GM23338 (cell line): ENCODE measurements around the gene SGCG. TPM values are rescaled to one million over a fixed set of nuclear protein-coding genes. Genes with fewer than 3 reads are reported as not detected.

Source experiments
- ATAC-seq: fragments of 200-7000 bp; cut with Tn5 transposase; 3 replicates; pipeline ENCODE4 v1.9.1; 2020
- DNase-seq: peaks from one replicate; pipeline ENCODE4 v3.0.0-alpha.2; 2015; ENCODE audit warnings: low spot score
- H2AFZ ChIP-seq: fragments of 200-600 bp; sonication (generic); 2 replicates; pipeline ENCODE4 v1.8.0; 2016; ENCODE audit warnings: antibody characterized with exemption, mild to moderate bottlenecking, moderate library complexity
- H3F3A ChIP-seq: fragments of 200-600 bp; sonication (generic); replicated peaks from 2 replicates; pipeline ENCODE4 v1.8.0; 2017; ENCODE audit warnings: antibody characterized with exemption, mixed run types, low read depth
- H3K27ac ChIP-seq: fragments of 200-600 bp; sonication (generic); 2 replicates; pipeline ENCODE4 v1.6.1; 2016; ENCODE audit warnings: low read depth
- H3K27me3 ChIP-seq: fragments of 200-600 bp; sonication (generic); 2 replicates; pipeline ENCODE4 v1.8.0; 2016; ENCODE audit warnings: mild to moderate bottlenecking, mixed run types, moderate library complexity; ENCODE audit not compliant: insufficient read depth
- H3K36me3 ChIP-seq: fragments of 200-600 bp; sonication (generic); 2 replicates; pipeline ENCODE4 v1.8.0; 2016; ENCODE audit warnings: mild to moderate bottlenecking; ENCODE audit not compliant: insufficient read depth
- H3K4me1 ChIP-seq: fragments of 200-600 bp; sonication (generic); 2 replicates; pipeline ENCODE4 v1.8.0; 2016; ENCODE audit warnings: mild to moderate bottlenecking, moderate library complexity; ENCODE audit not compliant: insufficient read depth
- H3K4me2 ChIP-seq: fragments of 200-600 bp; sonication (generic); 2 replicates; pipeline ENCODE4 v1.7.1; 2017; ENCODE audit warnings: mixed run types
- H3K4me3 ChIP-seq: fragments of 200-600 bp; sonication (generic); 2 replicates; pipeline ENCODE4 v1.6.1; 2016; ENCODE audit warnings: mixed run types
- H3K79me2 ChIP-seq: fragments of 200-600 bp; sonication (generic); replicated peaks from 2 replicates; pipeline ENCODE4 v1.8.0; 2017; ENCODE audit warnings: mild to moderate bottlenecking; ENCODE audit not compliant: insufficient read depth
- H3K9me2 ChIP-seq: fragments of 200-600 bp; sonication (generic); 2 replicates; pipeline ENCODE4 v1.8.0; 2017; ENCODE audit not compliant: insufficient read depth
- H4K20me1 ChIP-seq: fragments of 200-600 bp; sonication (generic); replicated peaks from 2 replicates; pipeline ENCODE4 v1.8.0; 2017; ENCODE audit warnings: mild to moderate bottlenecking; ENCODE audit not compliant: insufficient read depth
- H3K27ac Mint-ChIP-seq: 2 replicates; pipeline ENCODE4 v1.8.0; 2020; ENCODE audit warnings: inconsistent platforms, mild to moderate bottlenecking, moderate library complexity, mixed read lengths
- H3K27me3 Mint-ChIP-seq: 3 replicates; pipeline ENCODE4 v1.8.0; 2022; ENCODE audit warnings: low read depth, mild to moderate bottlenecking, moderate library complexity, mixed read lengths, inconsistent platforms; ENCODE audit not compliant: insufficient read depth, poor library complexity
- H3K36me3 Mint-ChIP-seq: 3 replicates; pipeline ENCODE4 v1.8.0; 2021; ENCODE audit warnings: low read depth, mild to moderate bottlenecking, inconsistent platforms, moderate library complexity, mixed read lengths
- H3K4me1 Mint-ChIP-seq: 3 replicates; pipeline ENCODE4 v1.8.0; 2020; ENCODE audit warnings: mild to moderate bottlenecking, inconsistent platforms, mixed read lengths
- H3K4me3 Mint-ChIP-seq: 3 replicates; pipeline ENCODE4 v1.8.0; 2021; ENCODE audit warnings: moderate library complexity, mild to moderate bottlenecking, inconsistent platforms, mixed read lengths
- H3K9me3 Mint-ChIP-seq: 3 replicates; pipeline ENCODE4 v1.8.0; 2020; ENCODE audit warnings: moderate library complexity, mild to moderate bottlenecking, inconsistent platforms, mixed read lengths
- CREB1 ChIP-seq: fragments of 250-450 bp; sonication (Bioruptor Pico); IDR thresholded peaks from 2 replicates; pipeline ENCODE4 v1.5.0; 2020; ENCODE audit warnings: low read depth, mild to moderate bottlenecking, moderate library complexity
- CTCF ChIP-seq, 2 experiments: fragments of 200-600 bp in 1 of 2; sonication (generic) in 1 of 2; conservative IDR thresholded peaks; 2 replicates each; pipeline versions ENCODE4 v1.5.1 to v1.6.1; 2016 to 2017; ENCODE audit warnings: antibody characterized with exemption in 2 of 2, low read depth in 2 of 2, mild to moderate bottlenecking in 2 of 2, moderate library complexity in 1 of 2
- NANOG ChIP-seq: IDR thresholded peaks from 2 replicates; pipeline ENCODE4 v1.6.1; 2016; ENCODE audit warnings: antibody characterized with exemption, borderline replicate concordance
- POLR2AphosphoS5 ChIP-seq: IDR thresholded peaks from 2 replicates; pipeline ENCODE4 v1.6.1; 2016; ENCODE audit warnings: antibody characterized with exemption, low read depth
- REST ChIP-seq: IDR thresholded peaks from one replicate; pipeline ENCODE4 v1.6.1; 2018; ENCODE audit warnings: antibody characterized with exemption; ENCODE audit not compliant: unreplicated experiment
- STAT1 ChIP-seq: IDR thresholded peaks from one replicate; pipeline ENCODE4 v1.6.1; 2016; ENCODE audit warnings: antibody characterized with exemption; ENCODE audit not compliant: unreplicated experiment
- ZNF114 ChIP-seq: fragments of 250-450 bp; sonication (Bioruptor Pico); IDR thresholded peaks from 2 replicates; pipeline ENCODE4 v1.5.0; 2020; ENCODE audit warnings: mild to moderate bottlenecking, moderate library complexity
- polyA plus RNA-seq: library from polyadenylated mRNA; unstranded; fragments of >200 nt; fragmentation: Nextera tagmentation; extraction: Ambion mirVana; gene quantifications from 2 replicates; pipeline ENCODE4 v1.2.1, GENCODE V29; 2016
- total RNA-seq: library from RNA; depleted of rRNA; stranded (reverse); fragments of >200 nt; shearing (Covaris generic); gene quantifications from 2 replicates; pipeline ENCODE4 v1.2.3, GENCODE V29; 2014

SGCG gene
- total and polyA plus RNA-seq, 2 experiments from 2014 or later = not detected

- peaks cover 13% of the 10 kb centered on the region; the same call in 1 of the 3 replicates for H3K9me3 Mint-ChIP-seq
- Histone ChIP-seq H3K4me3 (no peak overlapping the region), H3K4me2 (no peak overlapping the region)
Measured at GRCh38 chr13:23288564-23288963, 107.8 kb downstream of the SGCG start.

More at GRCh38 chr13:23288564-23288963, 107.8 kb downstream of the SGCG start:
- no peaks in the 10 kb centered on the region for H3K4me1 ChIP-seq
- no peak for ATAC-seq
- H3K27me3 Mint-ChIP-seq = no peaks in the 10 kb centered on the region
- DNase-seq = no peak
- no peaks in the 10 kb centered on the region for H3K36me3 ChIP-seq
- no peaks in the 10 kb centered on the region for H4K20me1 ChIP-seq
- no peak overlapping the region for H3K27ac ChIP-seq
- no peaks in the 10 kb centered on the region for H3F3A ChIP-seq
- TF ChIP-seq ZNF114 = no peak
- TF ChIP-seq STAT1 = no peak
- TF ChIP-seq NANOG = no peak
- TF ChIP-seq CTCF (conservative IDR thresholded peaks at IDR 0.05; ENCODE audit: low read depth in 2 of 2) = no peak
- TF ChIP-seq CREB1 (CRISPR knock-in tag) = no peak
- TF ChIP-seq POLR2AphosphoS5 = no peak
- no peak for TF ChIP-seq REST
- no peak overlapping the region for H3K27ac Mint-ChIP-seq
- H3K9me2 ChIP-seq = no peaks in the 10 kb centered on the region
- H2AFZ ChIP-seq = no peak overlapping the region
- H3K27me3 ChIP-seq = no peaks in the 10 kb centered on the region
- no peaks in the 10 kb centered on the region for H3K79me2 ChIP-seq
- no peaks in the 10 kb centered on the region for H3K36me3 Mint-ChIP-seq
- H3K4me3 Mint-ChIP-seq = no peak overlapping the region
- no peaks in the 10 kb centered on the region for H3K4me1 Mint-ChIP-seq
